PC-9 (cell line): ENCODE measurements around the gene CTDNEP1.

ENCODE experiments used
- CTCF ChIP-seq: fragments of 200-600 bp; sonication (generic); conservative IDR thresholded peaks from 2 replicates; pipeline ENCODE4 v1.6.1; 2017; ENCODE audit warnings: mixed run types, antibody characterized with exemption, mild to moderate bottlenecking, moderate library complexity
- EZH2 ChIP-seq: fragments of 200-600 bp; sonication (generic); IDR thresholded peaks from 2 replicates; pipeline ENCODE4 v1.8.0; 2017; ENCODE audit warnings: antibody characterized with exemption, low read depth

- TF ChIP-seq CTCF (no peak), EZH2 (no peak)
Measured at GRCh38 chr17:7281074-7281952, 29.8 kb upstream of the CTDNEP1 start, which contains the start of gene SLC2A4.
